GM18517 (cell line): ENCODE data around the gene SUV39H1.
A peak's percentile ranks its signal among the peaks of the same experiment; 100 is the strongest.

Experiments used
- ATAC-seq: cut with Tn5 transposase; IDR thresholded peaks from one replicate; pipeline ENCODE4 v1.9.1; 2021; ENCODE audit warnings: mild to moderate bottlenecking, moderate library complexity; ENCODE audit not compliant: unreplicated experiment

Gene SUV39H1

GRCh38 chrX:48711929-48712505 lies 15.5 kb downstream of the SUV39H1 start:
- no peak for ATAC-seq

DNA sequence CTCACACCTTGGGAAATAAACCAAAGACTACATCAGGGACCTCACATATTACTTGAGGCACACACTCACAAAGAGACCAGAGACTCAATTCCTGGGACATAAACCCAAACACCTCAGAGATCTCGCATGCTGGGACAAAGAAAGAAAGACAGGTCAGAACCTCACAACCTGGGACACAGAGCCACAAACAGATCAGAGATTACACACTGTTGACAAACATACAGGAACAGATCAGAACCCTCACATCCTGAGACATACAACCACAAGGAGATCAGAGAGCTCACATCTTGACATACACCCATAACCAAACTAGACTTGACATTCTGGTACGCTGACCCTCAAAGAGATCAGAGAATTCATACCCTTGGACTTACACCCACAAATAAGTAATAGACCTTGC lies 17.3 kb downstream of the SUV39H1 start:
- ATAC-seq: no peak

- no peak for ATAC-seq
Observed at GRCh38 chrX:48714573-48714972, 18.0 kb downstream of the SUV39H1 start.

DNA sequence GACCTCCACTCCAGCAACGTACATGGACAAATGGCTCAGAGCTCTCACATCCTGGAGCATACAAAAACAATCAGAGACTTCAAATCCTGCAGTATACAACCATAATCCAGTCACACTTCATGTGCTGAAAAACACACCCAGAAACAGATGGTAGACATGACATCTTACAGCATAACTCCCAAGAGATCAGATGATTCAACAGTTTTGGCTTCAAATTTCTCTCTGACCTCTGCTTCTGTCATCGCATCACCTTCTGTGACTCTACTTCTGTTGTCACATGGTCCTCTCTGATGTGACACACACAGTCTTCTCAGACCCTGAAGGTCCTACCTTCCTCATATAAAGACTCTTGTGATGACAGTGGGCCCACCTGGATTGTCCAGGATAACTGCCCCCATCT lies 18.5 kb downstream of the SUV39H1 start:
- ATAC-seq: no peak

- no peak for ATAC-seq
Observed at GRCh38 chrX:48715876-48716502, 19.5 kb downstream of the SUV39H1 start.

GRCh38 chrX:48719958-48720357 lies 23.4 kb downstream of the SUV39H1 start:
- no peak for ATAC-seq

DNA sequence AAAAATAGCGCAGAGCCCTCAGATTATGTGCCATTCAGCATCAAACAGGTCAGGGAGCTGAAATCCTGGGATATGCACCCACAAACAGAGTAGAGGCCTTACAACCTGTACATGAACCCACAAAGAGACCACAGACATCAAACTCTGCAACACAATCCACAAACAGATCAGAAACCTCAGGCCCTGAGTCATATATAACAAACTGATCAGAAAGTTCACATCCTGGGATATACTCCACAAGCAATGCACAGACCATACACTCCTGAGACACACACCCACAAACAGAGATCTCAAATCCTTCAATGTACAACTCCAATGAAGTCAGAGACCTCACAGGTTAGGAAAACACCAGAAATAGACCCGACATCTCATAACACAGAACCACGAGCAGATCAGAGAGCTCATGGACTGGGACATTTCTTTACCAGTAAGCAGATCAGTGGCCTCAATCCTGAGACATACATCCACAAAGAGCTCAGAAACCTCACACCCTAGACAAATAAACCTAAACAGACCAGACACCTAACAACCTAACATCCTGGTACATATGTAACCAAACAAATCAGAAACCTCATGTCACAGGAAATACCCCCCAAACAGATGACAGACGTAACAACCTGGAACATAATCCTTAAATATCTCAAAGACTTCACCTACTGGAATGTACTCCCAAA lies 24.2 kb downstream of the SUV39H1 start:
- no peak for ATAC-seq

DNA sequence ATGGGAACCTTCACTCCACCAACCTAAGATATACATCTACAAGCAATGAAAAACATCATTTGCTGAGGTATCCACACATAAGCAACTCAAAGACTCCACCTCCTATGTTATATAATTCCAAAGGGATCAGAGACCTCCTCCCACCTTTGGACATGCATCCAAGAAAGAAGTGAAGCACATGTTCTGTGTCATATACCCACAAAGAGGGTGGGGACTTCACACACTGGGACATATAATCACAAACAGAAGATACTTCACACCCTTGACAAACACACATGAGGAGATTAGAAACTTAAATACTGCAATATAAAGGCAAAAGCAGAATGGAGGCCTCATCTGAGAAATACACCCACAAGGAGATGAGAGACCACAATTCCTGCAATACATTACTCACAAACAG lies 25.4 kb downstream of the SUV39H1 start:
- no peak for ATAC-seq

DNA sequence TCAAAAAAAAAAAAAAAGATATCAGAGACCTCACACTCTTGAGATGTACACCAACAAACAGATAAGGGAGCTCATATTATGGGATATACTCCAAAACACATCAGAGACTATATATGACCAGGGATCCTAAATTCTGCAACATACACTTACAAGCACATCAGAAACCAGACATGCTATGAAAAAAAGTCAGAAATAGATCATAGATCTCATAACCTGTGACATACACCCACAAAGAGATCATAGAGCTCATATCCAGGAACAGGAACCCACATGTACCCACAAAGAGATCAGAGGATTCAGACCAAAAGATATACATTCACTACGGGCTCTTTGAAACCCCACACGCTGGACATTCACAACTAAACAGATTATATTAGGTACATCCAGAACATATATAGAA lies 30.1 kb downstream of the SUV39H1 start:
- ATAC-seq: no peak

DNA sequence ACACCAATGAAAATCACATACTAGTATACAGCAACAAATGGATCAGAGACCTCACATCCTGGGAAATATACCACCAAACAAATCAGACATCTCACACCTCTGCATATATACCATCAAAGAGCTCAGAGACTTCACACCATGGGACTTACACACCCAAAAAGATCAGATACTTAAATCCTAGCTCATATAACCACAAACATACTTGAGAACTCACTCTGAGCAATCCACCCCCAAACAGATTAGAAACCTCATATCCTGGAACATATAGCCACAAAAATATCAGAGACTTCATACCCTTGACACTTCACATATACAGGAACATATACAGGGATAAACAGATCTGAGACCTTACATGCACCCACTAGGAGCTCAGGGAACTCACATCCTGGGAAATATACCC lies 32.1 kb downstream of the SUV39H1 start:
- no peak for ATAC-seq

GRCh38 chrX:48736303-48736702 lies 39.8 kb downstream of the SUV39H1 start:
- ATAC-seq: no peak

- no peak for ATAC-seq
Observed at GRCh38 chrX:48736878-48737212, 40.3 kb downstream of the SUV39H1 start.

DNA sequence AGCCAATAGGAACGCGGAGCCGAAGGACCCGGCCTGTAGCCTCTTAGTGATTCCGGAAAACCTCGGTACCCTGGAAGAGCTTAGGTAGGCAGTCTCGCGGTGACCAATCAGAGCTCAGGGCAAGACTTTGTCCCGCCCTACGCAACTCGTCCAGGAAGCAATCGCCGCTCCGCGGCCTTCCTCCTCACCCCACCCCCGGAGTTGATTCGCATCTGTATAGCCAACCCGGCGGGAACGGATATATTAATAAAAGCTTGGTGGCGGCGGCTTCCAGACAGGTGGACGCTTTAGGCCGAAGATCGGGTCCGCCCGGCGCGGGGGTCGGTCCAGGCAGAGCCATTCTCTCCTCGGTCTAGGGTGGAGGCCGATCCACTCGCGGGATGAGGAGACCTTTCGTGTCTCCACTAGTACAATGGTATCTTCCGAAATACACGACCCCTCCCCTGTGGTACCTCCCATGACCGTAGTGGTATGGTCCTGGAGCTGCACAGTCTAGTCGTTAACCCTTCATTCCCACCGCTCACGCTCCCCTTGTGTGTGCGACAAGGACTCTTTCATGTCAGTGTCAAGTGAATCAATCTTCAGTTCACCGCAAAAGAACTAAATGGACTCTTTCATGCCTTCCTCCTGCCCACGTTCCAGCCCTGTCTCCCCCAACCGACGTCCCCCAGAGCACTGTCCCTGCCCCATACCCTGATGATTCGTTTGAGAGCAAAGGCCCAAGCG lies 40.8 kb downstream of the SUV39H1 start:
- ATAC-seq: peak; percentile 93

DNA sequence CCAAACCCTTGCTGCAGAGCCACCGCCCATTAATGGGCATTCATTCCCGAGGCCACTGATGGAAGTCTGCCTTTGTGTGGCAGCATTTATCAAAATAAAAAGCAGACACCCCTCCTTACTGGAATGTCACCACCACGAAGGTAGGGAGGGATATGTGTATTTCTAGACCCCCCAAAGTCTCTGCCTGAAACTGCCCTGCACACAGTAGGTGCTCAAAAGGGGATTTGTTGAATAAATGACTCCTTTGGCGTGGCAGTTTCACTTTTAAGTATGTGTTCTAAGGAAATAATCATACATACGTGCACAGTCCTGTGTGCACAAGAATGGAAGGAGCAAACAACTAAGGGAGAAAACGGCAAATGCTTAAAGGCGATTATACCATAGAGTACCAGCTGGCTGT lies 41.4 kb downstream of the SUV39H1 start:
- ATAC-seq: no peak

DNA sequence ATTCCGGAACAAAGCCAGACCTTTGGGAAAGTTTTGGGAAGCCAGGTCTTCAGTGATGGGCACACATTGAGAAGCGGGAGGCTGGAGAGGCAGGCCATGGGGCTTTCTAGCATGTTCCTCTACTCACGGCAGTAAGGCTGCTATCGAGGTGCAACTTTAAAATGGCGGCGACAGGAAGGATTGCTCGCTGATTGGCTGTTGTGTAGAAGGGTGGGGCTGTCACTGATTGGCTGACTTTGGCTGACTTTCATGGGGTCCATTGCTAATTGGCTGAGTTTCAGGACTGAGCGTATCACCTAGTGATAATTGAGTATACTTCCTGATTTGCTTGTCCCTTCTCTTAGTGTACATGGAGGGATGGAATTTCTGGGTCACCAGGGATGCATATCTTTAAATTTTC lies 45.3 kb downstream of the SUV39H1 start:
- ATAC-seq: no peak

GRCh38 chrX:48745222-48745621 lies 48.7 kb downstream of the SUV39H1 start:
- no peak for ATAC-seq

- ATAC-seq: no peak
Observed at GRCh38 chrX:48747415-48748016, 51.0 kb downstream of the SUV39H1 start.

GRCh38 chrX:48749182-48749581 lies 52.6 kb downstream of the SUV39H1 start:
- ATAC-seq: no peak

- ATAC-seq: no peak
Observed at GRCh38 chrX:48751343-48751742, 54.8 kb downstream of the SUV39H1 start.

- ATAC-seq: no peak
Observed at GRCh38 chrX:48752498-48752897, 56.0 kb downstream of the SUV39H1 start.

DNA sequence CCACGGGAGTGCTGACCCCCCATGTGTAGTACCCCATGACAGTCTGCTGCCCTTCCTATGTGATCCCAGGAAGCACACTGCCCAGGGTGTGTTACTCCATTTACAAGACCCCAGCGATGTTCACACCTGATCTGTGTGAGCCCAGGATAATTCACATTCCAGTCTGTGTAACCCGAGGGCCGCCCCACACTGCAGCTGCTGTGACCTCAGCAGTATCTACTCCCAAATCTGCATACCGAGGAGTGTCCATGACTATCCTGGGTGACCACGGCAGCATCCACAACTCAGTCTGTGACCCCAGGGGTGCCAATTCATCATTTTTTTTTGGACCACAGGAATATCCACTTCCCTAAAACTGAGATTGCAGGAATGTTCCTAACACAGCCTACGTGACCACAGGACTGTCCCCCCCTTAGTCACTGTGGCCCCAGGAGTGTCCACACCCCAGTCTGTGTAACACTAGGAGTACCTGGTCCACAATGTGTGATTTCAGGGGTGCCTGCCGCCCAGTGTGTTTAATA lies 57.2 kb downstream of the SUV39H1 start:
- no peak for ATAC-seq
